ENCODE results near the gene C11orf98.

GRCh38 chr11:62644220-62644619 lies 20.8 kb downstream of the C11orf98 start:
- TF ChIP-seq EZH2 (IDR thresholded peaks at IDR 0.05; ENCODE audit: borderline replicate concordance, low read depth, low read length, poor library complexity, severe bottlenecking), result no peak
- TF ChIP-seq, protein P1, sequence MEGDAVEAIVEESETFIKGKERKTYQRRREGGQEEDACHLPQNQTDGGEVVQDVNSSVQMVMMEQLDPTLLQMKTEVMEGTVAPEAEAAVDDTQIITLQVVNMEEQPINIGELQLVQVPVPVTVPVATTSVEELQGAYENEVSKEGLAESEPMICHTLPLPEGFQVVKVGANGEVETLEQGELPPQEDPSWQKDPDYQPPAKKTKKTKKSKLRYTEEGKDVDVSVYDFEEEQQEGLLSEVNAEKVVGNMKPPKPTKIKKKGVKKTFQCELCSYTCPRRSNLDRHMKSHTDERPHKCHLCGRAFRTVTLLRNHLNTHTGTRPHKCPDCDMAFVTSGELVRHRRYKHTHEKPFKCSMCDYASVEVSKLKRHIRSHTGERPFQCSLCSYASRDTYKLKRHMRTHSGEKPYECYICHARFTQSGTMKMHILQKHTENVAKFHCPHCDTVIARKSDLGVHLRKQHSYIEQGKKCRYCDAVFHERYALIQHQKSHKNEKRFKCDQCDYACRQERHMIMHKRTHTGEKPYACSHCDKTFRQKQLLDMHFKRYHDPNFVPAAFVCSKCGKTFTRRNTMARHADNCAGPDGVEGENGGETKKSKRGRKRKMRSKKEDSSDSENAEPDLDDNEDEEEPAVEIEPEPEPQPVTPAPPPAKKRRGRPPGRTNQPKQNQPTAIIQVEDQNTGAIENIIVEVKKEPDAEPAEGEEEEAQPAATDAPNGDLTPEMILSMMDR (conservative IDR thresholded peaks at IDR 0.05; ENCODE audit: low read depth, low read length), result no peak
